Measurements from ENCODE around the gene INKA2.

Gene INKA2

GRCh38 chr1:111699268-111699667 lies 39.9 kb downstream of the INKA2 start:
- no peak for DNase-seq

GRCh38 chr1:111696330-111696729 lies 42.9 kb downstream of the INKA2 start:
- DNase-seq = no peak

GRCh38 chr1:111695801-111696200 lies 43.4 kb downstream of the INKA2 start:
- DNase-seq = no peak

- DNase-seq = no peak
Observed at GRCh38 chr1:111691886-111692285, 47.3 kb downstream of the INKA2 start.

- no peak for DNase-seq
Observed at GRCh38 chr1:111690306-111690617, 48.9 kb downstream of the INKA2 start.

All from NCI-H526 (cell line).